ENCODE results near the gene DVL1. TPM values are rescaled to one million over a fixed set of nuclear protein-coding genes. Genes with fewer than 3 reads are reported as not detected.

The DVL1 gene
- total and polyA plus RNA-seq, 2 of the 13 experiments (the other 11 are each of a cell fraction or from before 2014, with no cell fraction given): 30.8 to 60.4 TPM

DNA sequence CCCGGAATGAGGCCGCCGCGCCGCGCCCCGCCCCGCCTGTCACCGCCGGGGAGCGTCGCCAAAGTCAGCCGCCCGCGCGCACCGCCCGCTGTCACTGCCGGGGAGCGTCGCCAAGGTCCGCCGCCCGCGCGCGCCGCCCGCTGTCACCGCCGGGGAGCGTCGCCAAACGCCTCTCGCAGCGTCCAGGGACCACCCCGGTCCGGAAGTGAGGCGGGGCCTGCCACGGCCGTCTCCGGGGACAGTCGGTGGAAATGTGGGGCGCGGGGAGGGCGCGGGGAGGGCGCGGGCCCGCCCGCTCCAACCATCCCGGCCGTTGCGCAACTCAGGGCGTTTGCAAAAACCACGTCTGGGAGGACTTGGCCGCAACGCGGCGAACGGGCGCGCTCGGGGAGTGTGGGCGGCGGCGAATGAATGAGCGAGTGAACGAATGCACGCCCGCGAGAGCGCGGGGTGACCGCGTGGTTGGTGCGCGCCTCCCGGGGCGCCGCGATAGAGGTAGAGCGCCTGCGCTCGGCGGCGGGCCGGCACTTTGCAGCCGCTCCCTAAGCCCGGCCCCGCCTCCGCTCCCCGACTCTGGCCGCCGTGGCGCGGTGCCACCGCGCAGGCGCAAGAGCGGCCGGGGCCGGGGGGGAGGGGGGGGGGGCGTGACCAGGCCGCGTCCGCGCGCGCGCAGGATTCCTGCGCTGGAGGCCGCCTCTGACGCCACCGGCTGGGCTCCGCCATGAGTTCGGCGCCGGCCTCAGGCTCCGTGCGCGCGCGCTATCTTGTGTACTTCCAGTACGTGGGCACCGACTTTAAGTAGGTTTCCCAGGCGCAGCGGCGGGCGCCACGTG lies 41.1 kb downstream of the DVL1 start, which contains the start of the genes ACAP3 and PUSL1 (continued):
- TF ChIP-seq, protein P1, sequence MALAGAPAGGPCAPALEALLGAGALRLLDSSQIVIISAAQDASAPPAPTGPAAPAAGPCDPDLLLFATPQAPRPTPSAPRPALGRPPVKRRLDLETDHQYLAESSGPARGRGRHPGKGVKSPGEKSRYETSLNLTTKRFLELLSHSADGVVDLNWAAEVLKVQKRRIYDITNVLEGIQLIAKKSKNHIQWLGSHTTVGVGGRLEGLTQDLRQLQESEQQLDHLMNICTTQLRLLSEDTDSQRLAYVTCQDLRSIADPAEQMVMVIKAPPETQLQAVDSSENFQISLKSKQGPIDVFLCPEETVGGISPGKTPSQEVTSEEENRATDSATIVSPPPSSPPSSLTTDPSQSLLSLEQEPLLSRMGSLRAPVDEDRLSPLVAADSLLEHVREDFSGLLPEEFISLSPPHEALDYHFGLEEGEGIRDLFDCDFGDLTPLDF (CRISPR knock-in tag; IDR thresholded peaks at IDR 0.05): peak; percentile 68
- TF ChIP-seq NR2F2 (IDR thresholded peaks at IDR 0.05; ENCODE audit: borderline replicate concordance, low read depth): peak; percentile 44; the same call in 1 of the 2 replicates
- TF ChIP-seq ZBTB43 (CRISPR knock-in tag; conservative IDR thresholded peaks at IDR 0.05): 0 out of 2 replicates have a peak, but pooled peaks have one; percentile 43
- peak; percentile 20; the same call in 1 of the 2 replicates for TF ChIP-seq ZNF280B (CRISPR knock-in tag; IDR thresholded peaks at IDR 0.05; ENCODE audit: borderline replicate concordance)
- peak; percentile 87 for TF ChIP-seq SKI (IDR thresholded peaks at IDR 0.05; ENCODE audit: partially characterized antibody)
- TF ChIP-seq ELF1 (CRISPR knock-in tag; IDR thresholded peaks at IDR 0.05): peak; percentile 75
- 0 out of 2 replicates have a peak, but pooled peaks have one; percentile 26 for TF ChIP-seq ZNF276 (CRISPR knock-in tag; IDR thresholded peaks at IDR 0.05; ENCODE audit: low read depth)
- TF ChIP-seq KDM3A (CRISPR knock-in tag; IDR thresholded peaks at IDR 0.05; ENCODE audit: low read depth): no peak
- peak; percentile 44; the same call in 1 of the 2 replicates for TF ChIP-seq NFKB2 (CRISPR knock-in tag; IDR thresholded peaks at IDR 0.05; ENCODE audit: borderline replicate concordance)
- TF ChIP-seq ZFX (CRISPR knock-in tag; IDR thresholded peaks at IDR 0.05; ENCODE audit: low read depth): peak; percentile 48
- TF ChIP-seq SNRNP70 (IDR thresholded peaks at IDR 0.05; ENCODE audit: low read depth, low read length): no peak
- TF ChIP-seq FOXA1 (IDR thresholded peaks at IDR 0.05): no peak
- TF ChIP-seq FOXA1 (CRISPR knock-in tag; IDR thresholded peaks at IDR 0.05): 0 out of 2 replicates have a peak, but pooled peaks have one; percentile 30
- TF ChIP-seq MXI1 (IDR thresholded peaks at IDR 0.05; ENCODE audit: borderline replicate concordance, low read depth, low read length): peak; percentile 90; the same call in 2 of the 3 replicates
- peak; percentile 59 for TF ChIP-seq ARNT2 (CRISPR knock-in tag; IDR thresholded peaks at IDR 0.05; ENCODE audit: low read depth)
- TF ChIP-seq MYC (CRISPR knock-in tag; IDR thresholded peaks at IDR 0.05; ENCODE audit: borderline replicate concordance): peak; percentile 93
- 0 out of 2 replicates have a peak, but pooled peaks have one; percentile 27 for TF ChIP-seq ZNF766 (CRISPR knock-in tag; IDR thresholded peaks at IDR 0.05; ENCODE audit: borderline replicate concordance)
- peak; percentile 86 for TF ChIP-seq HNRNPK (IDR thresholded peaks at IDR 0.05; ENCODE audit: low read depth, low read length, poor library complexity, severe bottlenecking)

All from HepG2 (cell line).